GM23338 (cell line): Measurements from ENCODE around the gene RAP1GAP. TPM values are rescaled to one million over a fixed set of nuclear protein-coding genes. Genes with fewer than 3 reads are reported as not detected.

Source experiments
- ATAC-seq: fragments of 200-7000 bp; cut with Tn5 transposase; 3 replicates; pipeline ENCODE4 v1.9.1; 2020
- DNase-seq: peaks from one replicate; pipeline ENCODE4 v3.0.0-alpha.2; 2015; ENCODE audit warnings: low spot score
- H2AFZ ChIP-seq: fragments of 200-600 bp; sonication (generic); 2 replicates; pipeline ENCODE4 v1.8.0; 2016; ENCODE audit warnings: antibody characterized with exemption, mild to moderate bottlenecking, moderate library complexity
- H3F3A ChIP-seq: fragments of 200-600 bp; sonication (generic); replicated peaks from 2 replicates; pipeline ENCODE4 v1.8.0; 2017; ENCODE audit warnings: antibody characterized with exemption, mixed run types, low read depth
- H3K27ac ChIP-seq: fragments of 200-600 bp; sonication (generic); 2 replicates; pipeline ENCODE4 v1.6.1; 2016; ENCODE audit warnings: low read depth
- H3K27me3 ChIP-seq: fragments of 200-600 bp; sonication (generic); 2 replicates; pipeline ENCODE4 v1.8.0; 2016; ENCODE audit warnings: mild to moderate bottlenecking, mixed run types, moderate library complexity; ENCODE audit not compliant: insufficient read depth
- H3K36me3 ChIP-seq: fragments of 200-600 bp; sonication (generic); 2 replicates; pipeline ENCODE4 v1.8.0; 2016; ENCODE audit warnings: mild to moderate bottlenecking; ENCODE audit not compliant: insufficient read depth
- H3K4me1 ChIP-seq: fragments of 200-600 bp; sonication (generic); 2 replicates; pipeline ENCODE4 v1.8.0; 2016; ENCODE audit warnings: mild to moderate bottlenecking, moderate library complexity; ENCODE audit not compliant: insufficient read depth
- H3K4me2 ChIP-seq: fragments of 200-600 bp; sonication (generic); 2 replicates; pipeline ENCODE4 v1.7.1; 2017; ENCODE audit warnings: mixed run types
- H3K4me3 ChIP-seq: fragments of 200-600 bp; sonication (generic); 2 replicates; pipeline ENCODE4 v1.6.1; 2016; ENCODE audit warnings: mixed run types
- H3K79me2 ChIP-seq: fragments of 200-600 bp; sonication (generic); replicated peaks from 2 replicates; pipeline ENCODE4 v1.8.0; 2017; ENCODE audit warnings: mild to moderate bottlenecking; ENCODE audit not compliant: insufficient read depth
- H3K9me2 ChIP-seq: fragments of 200-600 bp; sonication (generic); 2 replicates; pipeline ENCODE4 v1.8.0; 2017; ENCODE audit not compliant: insufficient read depth
- H4K20me1 ChIP-seq: fragments of 200-600 bp; sonication (generic); replicated peaks from 2 replicates; pipeline ENCODE4 v1.8.0; 2017; ENCODE audit warnings: mild to moderate bottlenecking; ENCODE audit not compliant: insufficient read depth
- H3K27ac Mint-ChIP-seq: 2 replicates; pipeline ENCODE4 v1.8.0; 2020; ENCODE audit warnings: inconsistent platforms, mild to moderate bottlenecking, moderate library complexity, mixed read lengths
- H3K27me3 Mint-ChIP-seq: 3 replicates; pipeline ENCODE4 v1.8.0; 2022; ENCODE audit warnings: low read depth, mild to moderate bottlenecking, moderate library complexity, mixed read lengths, inconsistent platforms; ENCODE audit not compliant: insufficient read depth, poor library complexity
- H3K36me3 Mint-ChIP-seq: 3 replicates; pipeline ENCODE4 v1.8.0; 2021; ENCODE audit warnings: low read depth, mild to moderate bottlenecking, inconsistent platforms, moderate library complexity, mixed read lengths
- H3K4me1 Mint-ChIP-seq: 3 replicates; pipeline ENCODE4 v1.8.0; 2020; ENCODE audit warnings: mild to moderate bottlenecking, inconsistent platforms, mixed read lengths
- H3K4me3 Mint-ChIP-seq: 3 replicates; pipeline ENCODE4 v1.8.0; 2021; ENCODE audit warnings: moderate library complexity, mild to moderate bottlenecking, inconsistent platforms, mixed read lengths
- H3K9me3 Mint-ChIP-seq: 3 replicates; pipeline ENCODE4 v1.8.0; 2020; ENCODE audit warnings: moderate library complexity, mild to moderate bottlenecking, inconsistent platforms, mixed read lengths
- CREB1 ChIP-seq: fragments of 250-450 bp; sonication (Bioruptor Pico); IDR thresholded peaks from 2 replicates; pipeline ENCODE4 v1.5.0; 2020; ENCODE audit warnings: low read depth, mild to moderate bottlenecking, moderate library complexity
- EZH2 ChIP-seq: fragments of 200-600 bp; sonication (generic); IDR thresholded peaks from one replicate; pipeline ENCODE4 v1.8.0; 2017; ENCODE audit warnings: antibody characterized with exemption, mild to moderate bottlenecking, low read depth; ENCODE audit not compliant: unreplicated experiment
- EZH2phosphoT487 ChIP-seq: fragments of 200-600 bp; sonication (generic); IDR thresholded peaks from one replicate; pipeline ENCODE4 v1.8.1; 2018; ENCODE audit warnings: antibody characterized with exemption; ENCODE audit not compliant: unreplicated experiment
- JUNB ChIP-seq: IDR thresholded peaks from one replicate; pipeline ENCODE4 v1.6.1; 2016; ENCODE audit warnings: antibody characterized with exemption; ENCODE audit not compliant: unreplicated experiment
- NANOG ChIP-seq: IDR thresholded peaks from 2 replicates; pipeline ENCODE4 v1.6.1; 2016; ENCODE audit warnings: antibody characterized with exemption, borderline replicate concordance
- POLR2AphosphoS5 ChIP-seq: IDR thresholded peaks from 2 replicates; pipeline ENCODE4 v1.6.1; 2016; ENCODE audit warnings: antibody characterized with exemption, low read depth
- STAT1 ChIP-seq: IDR thresholded peaks from one replicate; pipeline ENCODE4 v1.6.1; 2016; ENCODE audit warnings: antibody characterized with exemption; ENCODE audit not compliant: unreplicated experiment
- ZNF114 ChIP-seq: fragments of 250-450 bp; sonication (Bioruptor Pico); IDR thresholded peaks from 2 replicates; pipeline ENCODE4 v1.5.0; 2020; ENCODE audit warnings: mild to moderate bottlenecking, moderate library complexity
- ZNF331 ChIP-seq: fragments of 250-450 bp; sonication (Bioruptor Pico); IDR thresholded peaks from 2 replicates; pipeline ENCODE4 v1.5.0; 2020; ENCODE audit warnings: low read depth, mild to moderate bottlenecking, moderate library complexity
- polyA plus RNA-seq: library from polyadenylated mRNA; unstranded; fragments of >200 nt; fragmentation: Nextera tagmentation; extraction: Ambion mirVana; gene quantifications from 2 replicates; pipeline ENCODE4 v1.2.1, GENCODE V29; 2016
- total RNA-seq: library from RNA; depleted of rRNA; stranded (reverse); fragments of >200 nt; shearing (Covaris generic); gene quantifications from 2 replicates; pipeline ENCODE4 v1.2.3, GENCODE V29; 2014
- TF ChIP-seq, protein P1 (sequence below): IDR thresholded peaks from 2 replicates; pipeline ENCODE4 v1.6.1; 2016; ENCODE audit warnings: antibody characterized with exemption
- TF ChIP-seq, protein P2 (sequence below): IDR thresholded peaks from one replicate; pipeline ENCODE4 v1.6.1; 2018; ENCODE audit warnings: antibody characterized with exemption; ENCODE audit not compliant: unreplicated experiment
- TF ChIP-seq, protein P3 (sequence below), 2 experiments: fragments of 200-600 bp in 1 of 2; sonication (generic) in 1 of 2; conservative IDR thresholded peaks; 2 replicates each; pipeline versions ENCODE4 v1.5.1 to v1.6.1; 2016 to 2017; ENCODE audit warnings: antibody characterized with exemption in 2 of 2, low read depth in 2 of 2, mild to moderate bottlenecking in 2 of 2, moderate library complexity in 1 of 2
- TF ChIP-seq, protein P4 (sequence below): fragments of 250-450 bp; sonication (Bioruptor Pico); IDR thresholded peaks from 2 replicates; pipeline ENCODE4 v1.5.0; 2020; ENCODE audit warnings: mild to moderate bottlenecking, moderate library complexity

The RAP1GAP gene
- total and polyA plus RNA-seq, 2 experiments from 2014 or later, result 4.3 to 6.6 TPM

DNA sequence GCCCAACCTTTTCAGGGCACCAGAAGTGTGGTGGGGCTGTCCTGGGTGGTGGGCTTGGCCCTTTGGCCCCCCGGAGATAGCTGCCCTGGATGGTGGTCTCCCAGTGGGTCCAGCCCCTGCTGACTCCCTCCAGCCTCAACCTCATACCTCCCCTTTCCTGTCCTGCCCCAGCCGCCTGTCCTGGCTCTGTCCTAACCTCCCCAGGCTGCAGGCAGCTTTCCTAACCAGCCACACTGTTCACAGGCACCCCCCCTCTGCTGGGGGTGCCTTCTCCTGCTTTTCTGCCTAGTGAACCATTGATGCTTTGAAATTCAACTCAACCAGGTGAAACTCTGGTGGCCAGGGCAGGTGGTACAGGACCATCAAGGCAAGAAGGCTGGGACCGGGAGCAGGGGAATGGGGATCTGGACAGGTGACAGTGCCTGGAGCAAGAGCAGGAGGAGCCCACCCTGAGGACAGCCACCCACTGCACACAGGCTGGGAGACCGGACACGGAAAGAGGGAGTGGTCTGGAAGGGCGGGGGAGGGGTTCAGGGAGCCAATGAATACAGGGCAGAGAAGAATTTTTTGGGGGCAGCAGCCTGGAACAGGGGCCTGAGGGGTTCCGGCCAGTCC is 35.9 kb downstream of the RAP1GAP start:
- no peak for ATAC-seq
- no peak for TF ChIP-seq JUNB
- TF ChIP-seq EZH2phosphoT487, result no peak
- TF ChIP-seq CREB1 (CRISPR knock-in tag), result no peak
- no peak for TF ChIP-seq ZNF331 (CRISPR knock-in tag)
- TF ChIP-seq, protein P1, sequence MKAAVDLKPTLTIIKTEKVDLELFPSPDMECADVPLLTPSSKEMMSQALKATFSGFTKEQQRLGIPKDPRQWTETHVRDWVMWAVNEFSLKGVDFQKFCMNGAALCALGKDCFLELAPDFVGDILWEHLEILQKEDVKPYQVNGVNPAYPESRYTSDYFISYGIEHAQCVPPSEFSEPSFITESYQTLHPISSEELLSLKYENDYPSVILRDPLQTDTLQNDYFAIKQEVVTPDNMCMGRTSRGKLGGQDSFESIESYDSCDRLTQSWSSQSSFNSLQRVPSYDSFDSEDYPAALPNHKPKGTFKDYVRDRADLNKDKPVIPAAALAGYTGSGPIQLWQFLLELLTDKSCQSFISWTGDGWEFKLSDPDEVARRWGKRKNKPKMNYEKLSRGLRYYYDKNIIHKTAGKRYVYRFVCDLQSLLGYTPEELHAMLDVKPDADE, result no peak
- no peak for TF ChIP-seq ZNF114
- no peak for TF ChIP-seq EZH2
- TF ChIP-seq, protein P2, sequence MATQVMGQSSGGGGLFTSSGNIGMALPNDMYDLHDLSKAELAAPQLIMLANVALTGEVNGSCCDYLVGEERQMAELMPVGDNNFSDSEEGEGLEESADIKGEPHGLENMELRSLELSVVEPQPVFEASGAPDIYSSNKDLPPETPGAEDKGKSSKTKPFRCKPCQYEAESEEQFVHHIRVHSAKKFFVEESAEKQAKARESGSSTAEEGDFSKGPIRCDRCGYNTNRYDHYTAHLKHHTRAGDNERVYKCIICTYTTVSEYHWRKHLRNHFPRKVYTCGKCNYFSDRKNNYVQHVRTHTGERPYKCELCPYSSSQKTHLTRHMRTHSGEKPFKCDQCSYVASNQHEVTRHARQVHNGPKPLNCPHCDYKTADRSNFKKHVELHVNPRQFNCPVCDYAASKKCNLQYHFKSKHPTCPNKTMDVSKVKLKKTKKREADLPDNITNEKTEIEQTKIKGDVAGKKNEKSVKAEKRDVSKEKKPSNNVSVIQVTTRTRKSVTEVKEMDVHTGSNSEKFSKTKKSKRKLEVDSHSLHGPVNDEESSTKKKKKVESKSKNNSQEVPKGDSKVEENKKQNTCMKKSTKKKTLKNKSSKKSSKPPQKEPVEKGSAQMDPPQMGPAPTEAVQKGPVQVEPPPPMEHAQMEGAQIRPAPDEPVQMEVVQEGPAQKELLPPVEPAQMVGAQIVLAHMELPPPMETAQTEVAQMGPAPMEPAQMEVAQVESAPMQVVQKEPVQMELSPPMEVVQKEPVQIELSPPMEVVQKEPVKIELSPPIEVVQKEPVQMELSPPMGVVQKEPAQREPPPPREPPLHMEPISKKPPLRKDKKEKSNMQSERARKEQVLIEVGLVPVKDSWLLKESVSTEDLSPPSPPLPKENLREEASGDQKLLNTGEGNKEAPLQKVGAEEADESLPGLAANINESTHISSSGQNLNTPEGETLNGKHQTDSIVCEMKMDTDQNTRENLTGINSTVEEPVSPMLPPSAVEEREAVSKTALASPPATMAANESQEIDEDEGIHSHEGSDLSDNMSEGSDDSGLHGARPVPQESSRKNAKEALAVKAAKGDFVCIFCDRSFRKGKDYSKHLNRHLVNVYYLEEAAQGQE, result no peak
- no peak for TF ChIP-seq POLR2AphosphoS5
- TF ChIP-seq, protein P3, sequence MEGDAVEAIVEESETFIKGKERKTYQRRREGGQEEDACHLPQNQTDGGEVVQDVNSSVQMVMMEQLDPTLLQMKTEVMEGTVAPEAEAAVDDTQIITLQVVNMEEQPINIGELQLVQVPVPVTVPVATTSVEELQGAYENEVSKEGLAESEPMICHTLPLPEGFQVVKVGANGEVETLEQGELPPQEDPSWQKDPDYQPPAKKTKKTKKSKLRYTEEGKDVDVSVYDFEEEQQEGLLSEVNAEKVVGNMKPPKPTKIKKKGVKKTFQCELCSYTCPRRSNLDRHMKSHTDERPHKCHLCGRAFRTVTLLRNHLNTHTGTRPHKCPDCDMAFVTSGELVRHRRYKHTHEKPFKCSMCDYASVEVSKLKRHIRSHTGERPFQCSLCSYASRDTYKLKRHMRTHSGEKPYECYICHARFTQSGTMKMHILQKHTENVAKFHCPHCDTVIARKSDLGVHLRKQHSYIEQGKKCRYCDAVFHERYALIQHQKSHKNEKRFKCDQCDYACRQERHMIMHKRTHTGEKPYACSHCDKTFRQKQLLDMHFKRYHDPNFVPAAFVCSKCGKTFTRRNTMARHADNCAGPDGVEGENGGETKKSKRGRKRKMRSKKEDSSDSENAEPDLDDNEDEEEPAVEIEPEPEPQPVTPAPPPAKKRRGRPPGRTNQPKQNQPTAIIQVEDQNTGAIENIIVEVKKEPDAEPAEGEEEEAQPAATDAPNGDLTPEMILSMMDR (conservative IDR thresholded peaks at IDR 0.05; ENCODE audit: low read depth in 2 of 2), result no peak
- TF ChIP-seq, protein P4, sequence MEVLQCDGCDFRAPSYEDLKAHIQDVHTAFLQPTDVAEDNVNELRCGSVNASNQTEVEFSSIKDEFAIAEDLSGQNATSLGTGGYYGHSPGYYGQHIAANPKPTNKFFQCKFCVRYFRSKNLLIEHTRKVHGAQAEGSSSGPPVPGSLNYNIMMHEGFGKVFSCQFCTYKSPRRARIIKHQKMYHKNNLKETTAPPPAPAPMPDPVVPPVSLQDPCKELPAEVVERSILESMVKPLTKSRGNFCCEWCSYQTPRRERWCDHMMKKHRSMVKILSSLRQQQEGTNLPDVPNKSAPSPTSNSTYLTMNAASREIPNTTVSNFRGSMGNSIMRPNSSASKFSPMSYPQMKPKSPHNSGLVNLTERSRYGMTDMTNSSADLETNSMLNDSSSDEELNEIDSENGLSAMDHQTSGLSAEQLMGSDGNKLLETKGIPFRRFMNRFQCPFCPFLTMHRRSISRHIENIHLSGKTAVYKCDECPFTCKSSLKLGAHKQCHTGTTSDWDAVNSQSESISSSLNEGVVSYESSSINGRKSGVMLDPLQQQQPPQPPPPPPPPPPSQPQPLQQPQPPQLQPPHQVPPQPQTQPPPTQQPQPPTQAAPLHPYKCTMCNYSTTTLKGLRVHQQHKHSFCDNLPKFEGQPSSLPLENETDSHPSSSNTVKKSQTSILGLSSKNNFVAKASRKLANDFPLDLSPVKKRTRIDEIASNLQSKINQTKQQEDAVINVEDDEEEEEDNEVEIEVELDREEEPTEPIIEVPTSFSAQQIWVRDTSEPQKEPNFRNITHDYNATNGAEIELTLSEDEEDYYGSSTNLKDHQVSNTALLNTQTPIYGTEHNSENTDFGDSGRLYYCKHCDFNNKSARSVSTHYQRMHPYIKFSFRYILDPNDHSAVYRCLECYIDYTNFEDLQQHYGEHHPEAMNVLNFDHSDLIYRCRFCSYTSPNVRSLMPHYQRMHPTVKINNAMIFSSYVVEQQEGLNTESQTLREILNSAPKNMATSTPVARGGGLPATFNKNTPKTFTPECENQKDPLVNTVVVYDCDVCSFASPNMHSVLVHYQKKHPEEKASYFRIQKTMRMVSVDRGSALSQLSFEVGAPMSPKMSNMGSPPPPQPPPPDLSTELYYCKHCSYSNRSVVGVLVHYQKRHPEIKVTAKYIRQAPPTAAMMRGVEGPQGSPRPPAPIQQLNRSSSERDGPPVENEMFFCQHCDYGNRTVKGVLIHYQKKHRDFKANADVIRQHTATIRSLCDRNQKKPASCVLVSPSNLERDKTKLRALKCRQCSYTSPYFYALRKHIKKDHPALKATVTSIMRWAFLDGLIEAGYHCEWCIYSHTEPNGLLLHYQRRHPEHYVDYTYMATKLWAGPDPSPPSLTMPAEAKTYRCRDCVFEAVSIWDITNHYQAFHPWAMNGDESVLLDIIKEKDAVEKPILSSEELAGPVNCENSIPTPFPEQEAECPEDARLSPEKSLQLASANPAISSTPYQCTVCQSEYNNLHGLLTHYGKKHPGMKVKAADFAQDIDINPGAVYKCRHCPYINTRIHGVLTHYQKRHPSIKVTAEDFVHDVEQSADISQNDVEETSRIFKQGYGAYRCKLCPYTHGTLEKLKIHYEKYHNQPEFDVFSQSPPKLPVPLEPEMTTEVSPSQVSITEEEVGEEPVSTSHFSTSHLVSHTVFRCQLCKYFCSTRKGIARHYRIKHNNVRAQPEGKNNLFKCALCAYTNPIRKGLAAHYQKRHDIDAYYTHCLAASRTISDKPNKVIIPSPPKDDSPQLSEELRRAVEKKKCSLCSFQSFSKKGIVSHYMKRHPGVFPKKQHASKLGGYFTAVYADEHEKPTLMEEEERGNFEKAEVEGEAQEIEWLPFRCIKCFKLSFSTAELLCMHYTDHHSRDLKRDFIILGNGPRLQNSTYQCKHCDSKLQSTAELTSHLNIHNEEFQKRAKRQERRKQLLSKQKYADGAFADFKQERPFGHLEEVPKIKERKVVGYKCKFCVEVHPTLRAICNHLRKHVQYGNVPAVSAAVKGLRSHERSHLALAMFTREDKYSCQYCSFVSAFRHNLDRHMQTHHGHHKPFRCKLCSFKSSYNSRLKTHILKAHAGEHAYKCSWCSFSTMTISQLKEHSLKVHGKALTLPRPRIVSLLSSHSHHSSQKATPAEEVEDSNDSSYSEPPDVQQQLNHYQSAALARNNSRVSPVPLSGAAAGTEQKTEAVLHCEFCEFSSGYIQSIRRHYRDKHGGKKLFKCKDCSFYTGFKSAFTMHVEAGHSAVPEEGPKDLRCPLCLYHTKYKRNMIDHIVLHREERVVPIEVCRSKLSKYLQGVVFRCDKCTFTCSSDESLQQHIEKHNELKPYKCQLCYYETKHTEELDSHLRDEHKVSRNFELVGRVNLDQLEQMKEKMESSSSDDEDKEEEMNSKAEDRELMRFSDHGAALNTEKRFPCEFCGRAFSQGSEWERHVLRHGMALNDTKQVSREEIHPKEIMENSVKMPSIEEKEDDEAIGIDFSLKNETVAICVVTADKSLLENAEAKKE, result no peak
- TF ChIP-seq NANOG, result no peak
- no peak for TF ChIP-seq STAT1
- peaks cover 33% of the 10 kb centered on the region for H3K4me1 Mint-ChIP-seq
- H3K9me3 Mint-ChIP-seq, result no peaks in the 10 kb centered on the region; the same call in 2 of the 3 replicates
- H3K4me2 ChIP-seq, result no peak overlapping the region
- H3K4me3 Mint-ChIP-seq, result no peak overlapping the region
- no peak overlapping the region for H3K27ac ChIP-seq
- no peaks in the 10 kb centered on the region; the same call in 1 of the 2 replicates for H3F3A ChIP-seq
- no peak overlapping the region for H3K4me3 ChIP-seq
- H4K20me1 ChIP-seq, result no peaks in the 10 kb centered on the region; the same call in 1 of the 2 replicates
- H3K79me2 ChIP-seq, result no peaks in the 10 kb centered on the region
- peaks cover 9% of the 10 kb centered on the region for H3K27me3 Mint-ChIP-seq
- peaks cover 35% of the 10 kb centered on the region for H3K4me1 ChIP-seq
- no peaks in the 10 kb centered on the region for H3K9me2 ChIP-seq
- H2AFZ ChIP-seq, result no peak overlapping the region
- no peaks in the 10 kb centered on the region for H3K36me3 Mint-ChIP-seq
- H3K27me3 ChIP-seq, result no peaks in the 10 kb centered on the region
- no peak for DNase-seq
- no peaks in the 10 kb centered on the region for H3K36me3 ChIP-seq
- H3K27ac Mint-ChIP-seq, result no peak overlapping the region
